Fibroblast of lung (primary cell): ENCODE data around the gene RAP1GDS1.

Experiments
- CTCF ChIP-seq, 2 donors: IDR thresholded peaks in 1 of 2; conservative IDR thresholded peaks in 1 of 2; 1 replicate in 1 of 2; 2 replicates in 1 of 2; pipeline ENCODE4 v1.5.1; 2011 to 2012; ENCODE audit warnings: low read length in 2 of 2, control low read depth in 1 of 2, inconsistent platforms in 1 of 2, low read depth in 1 of 2, mild to moderate bottlenecking in 1 of 2
- EZH2 ChIP-seq: IDR thresholded peaks from 2 replicates; pipeline ENCODE4 v1.5.1; 2012; ENCODE audit warnings: low read length, control low read depth, mild to moderate bottlenecking; ENCODE audit errors: missing control alignments

GRCh38 chr4:98394134-98394533 is 132.9 kb downstream of the RAP1GDS1 start:
- TF ChIP-seq CTCF (conservative IDR thresholded peaks at IDR 0.05 in 1 of 2, IDR thresholded peaks at IDR 0.05 in 1 of 2; ENCODE audit: low read depth in 1 of 2, low read length in 2 of 2) = no peak
- no peak for TF ChIP-seq EZH2
